HUES6 (cell line): ENCODE measurements around the gene ARHGAP8.
A peak's percentile ranks its signal among the peaks of the same experiment; 100 is the strongest.
"Not testable (repeated sequence)": the region's sequence is repeated elsewhere in the genome, so short reads cannot be mapped to it uniquely, and the experiment has no call there.

Experiments used
- H3K27ac ChIP-seq: 2 replicates; pipeline ENCODE4 v1.7.0; 2013; ENCODE audit warnings: low read depth, mild to moderate bottlenecking, low read length, inconsistent platforms
- H3K27me3 ChIP-seq: 2 replicates; pipeline ENCODE4 v1.6.1; 2013; ENCODE audit warnings: low read length; ENCODE audit not compliant: control insufficient read depth, insufficient read depth
- H3K36me3 ChIP-seq: 2 replicates; pipeline ENCODE4 v1.6.1; 2013; ENCODE audit warnings: low read length; ENCODE audit not compliant: control insufficient read depth, insufficient read depth
- H3K4me1 ChIP-seq: 2 replicates; pipeline ENCODE4 v1.6.1; 2013; ENCODE audit warnings: low read length; ENCODE audit not compliant: control insufficient read depth, insufficient read depth
- H3K4me3 ChIP-seq: 2 replicates; pipeline ENCODE4 v1.5.1; 2013; ENCODE audit warnings: low read depth, low read length
- H3K9ac ChIP-seq: one replicate; pipeline ENCODE4 v1.6.1; 2013; ENCODE audit warnings: mild to moderate bottlenecking, low read length
- H3K9me3 ChIP-seq: 2 replicates; pipeline ENCODE4 v1.6.1; 2013; ENCODE audit warnings: low read depth, low read length; ENCODE audit not compliant: control insufficient read depth, insufficient read depth

The ARHGAP8 gene

DNA sequence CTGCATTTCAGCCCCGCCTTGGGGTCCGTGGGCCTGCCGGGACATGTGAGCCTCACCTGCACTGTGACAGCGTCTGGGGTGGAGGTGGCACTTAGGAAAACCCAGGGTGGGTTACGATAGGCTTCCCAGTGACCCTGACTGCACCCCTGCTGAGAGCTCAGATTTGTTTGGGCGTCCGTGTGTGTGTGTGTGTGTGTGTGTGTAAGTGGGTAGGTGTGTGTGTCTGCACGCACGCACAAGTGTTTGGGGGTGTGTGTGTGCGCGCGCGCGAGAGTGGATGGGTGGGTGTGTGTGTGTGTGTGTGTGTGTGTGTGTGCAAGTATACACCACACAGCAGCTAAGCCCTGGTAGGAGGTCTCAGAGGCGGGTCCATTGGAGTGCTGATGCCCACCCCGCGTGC is 12.1 kb upstream of the ARHGAP8 start:
- no peak overlapping the region for H3K27ac ChIP-seq
- H3K27me3 ChIP-seq: peaks cover 2% of the 10 kb centered on the region; the same call in 1 of the 2 replicates
- H3K4me3 ChIP-seq: no peak overlapping the region

GRCh38 chr22:44741929-44742328 is 10.4 kb upstream of the ARHGAP8 start:
- Histone ChIP-seq H3K9me3 (no peaks in the 10 kb centered on the region), H3K4me3 (no peak overlapping the region), H3K27me3 (peaks cover 2% of the 10 kb centered on the region; the same call in 1 of the 2 replicates), H3K36me3 (no peaks in the 10 kb centered on the region), H3K9ac (no peak overlapping the region), H3K27ac (no peak overlapping the region), H3K4me1 (peaks cover 39% of the 10 kb centered on the region)

More for the DNA sequence above, 12.1 kb upstream of the ARHGAP8 start:
- H3K9me3 ChIP-seq: no peaks in the 10 kb centered on the region
- no peak overlapping the region for H3K9ac ChIP-seq
- H3K36me3 ChIP-seq: no peaks in the 10 kb centered on the region
- peaks cover 26% of the 10 kb centered on the region for H3K4me1 ChIP-seq

- H3K27ac ChIP-seq: no peak overlapping the region
- H3K36me3 ChIP-seq: no peaks in the 10 kb centered on the region
- H3K4me1 ChIP-seq: peaks cover 28% of the 10 kb centered on the region
Observed at GRCh38 chr22:44743247-44743646, 9.1 kb upstream of the ARHGAP8 start.

GRCh38 chr22:44743804-44744211 is 8.6 kb upstream of the ARHGAP8 start:
- peaks cover 24% of the 10 kb centered on the region for H3K4me1 ChIP-seq
- no peak overlapping the region for H3K9ac ChIP-seq
- no peak overlapping the region for H3K4me3 ChIP-seq
- H3K36me3 ChIP-seq: no peaks in the 10 kb centered on the region
- no peaks in the 10 kb centered on the region for H3K9me3 ChIP-seq
- peaks cover 2% of the 10 kb centered on the region; the same call in 1 of the 2 replicates for H3K27me3 ChIP-seq
- H3K27ac ChIP-seq: no peak overlapping the region

More at GRCh38 chr22:44743247-44743646, 9.1 kb upstream of the ARHGAP8 start:
- Histone ChIP-seq H3K27me3 (peaks cover 2% of the 10 kb centered on the region; the same call in 1 of the 2 replicates), H3K9ac (no peak overlapping the region), H3K9me3 (no peaks in the 10 kb centered on the region), H3K4me3 (no peak overlapping the region)

GRCh38 chr22:44745853-44746789 is 6.3 kb upstream of the ARHGAP8 start:
- H3K27ac ChIP-seq: no peak overlapping the region
- H3K36me3 ChIP-seq: no peaks in the 10 kb centered on the region
- peaks cover 2% of the 10 kb centered on the region; the same call in 1 of the 2 replicates for H3K27me3 ChIP-seq
- no peak overlapping the region for H3K4me3 ChIP-seq
- H3K9ac ChIP-seq: no peak overlapping the region
- H3K9me3 ChIP-seq: no peaks in the 10 kb centered on the region
- H3K4me1 ChIP-seq: peaks cover 15% of the 10 kb centered on the region

DNA sequence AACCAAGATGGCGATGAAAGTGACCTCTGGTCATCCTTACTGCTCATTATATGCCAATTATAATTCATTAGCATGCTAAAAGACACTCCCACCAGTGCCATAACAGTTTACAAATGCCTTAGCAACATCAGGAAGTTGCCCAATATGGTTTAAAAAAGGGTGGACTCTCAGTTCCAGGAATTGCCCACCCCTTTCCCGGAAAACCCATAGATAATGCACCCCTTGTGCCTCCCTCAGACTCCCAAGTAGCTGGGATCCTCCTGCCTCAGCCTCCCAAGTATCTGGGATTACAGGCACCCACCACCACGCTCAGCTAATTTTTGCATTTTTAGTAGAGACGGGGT is 4.6 kb upstream of the ARHGAP8 start:
- H3K9me3 ChIP-seq, H3K9ac ChIP-seq, H3K36me3 ChIP-seq, H3K4me3 ChIP-seq, H3K27me3 ChIP-seq, H3K27ac ChIP-seq: not testable (repeated sequence)
- peaks cover 15% of the 10 kb centered on the region for H3K4me1 ChIP-seq

DNA sequence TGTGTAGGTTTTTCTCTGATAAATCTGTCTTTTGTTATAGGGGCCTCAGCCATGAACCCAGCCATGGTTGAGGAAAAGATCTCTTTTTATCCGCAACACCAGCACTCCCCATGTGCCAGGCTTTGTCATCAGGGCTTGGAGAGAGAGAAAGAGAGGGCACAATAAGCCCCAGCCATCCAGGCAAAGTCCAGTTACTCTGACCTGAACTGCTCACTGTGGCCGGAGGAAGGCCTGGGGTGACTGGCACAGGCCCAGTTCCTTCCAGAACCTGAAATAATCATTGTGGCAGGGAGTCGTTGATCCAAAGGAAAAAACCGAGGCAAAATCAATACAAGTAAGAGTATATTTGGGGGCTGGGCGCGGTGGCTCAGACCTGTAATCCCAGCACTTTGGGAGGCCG is 3.9 kb upstream of the ARHGAP8 start:
- H3K9me3 ChIP-seq: no peaks in the 10 kb centered on the region
- peaks cover 18% of the 10 kb centered on the region for H3K4me1 ChIP-seq
- H3K27me3 ChIP-seq: peaks cover 9% of the 10 kb centered on the region; the same call in 1 of the 2 replicates
- H3K4me3 ChIP-seq: no peak overlapping the region
- H3K27ac ChIP-seq: no peak overlapping the region
- H3K9ac ChIP-seq: no peak overlapping the region
- no peaks in the 10 kb centered on the region for H3K36me3 ChIP-seq

DNA sequence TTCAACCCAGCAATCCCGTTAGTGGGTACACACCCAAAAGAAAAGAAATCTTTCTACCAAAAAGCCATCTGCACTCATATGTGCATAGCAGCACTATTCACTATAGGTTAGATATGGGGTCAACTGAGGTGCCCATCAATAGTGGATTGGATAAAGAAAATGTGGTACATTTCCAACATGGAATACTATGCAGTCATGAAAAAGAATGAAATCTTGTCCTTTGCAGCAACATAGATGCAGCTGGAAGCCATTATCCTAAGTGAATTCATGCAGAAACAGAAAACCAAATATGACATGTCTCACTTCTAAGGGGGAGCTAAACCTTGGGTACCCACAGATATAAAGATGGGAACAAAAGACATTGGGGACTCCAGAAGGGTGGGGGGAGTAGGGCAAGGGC is 1.9 kb upstream of the ARHGAP8 start:
- H3K27ac ChIP-seq: no peak overlapping the region
- H3K4me1 ChIP-seq: peaks cover 33% of the 10 kb centered on the region
- no peak overlapping the region for H3K4me3 ChIP-seq
- no peaks in the 10 kb centered on the region for H3K36me3 ChIP-seq
- no peak overlapping the region for H3K9ac ChIP-seq
- no peaks in the 10 kb centered on the region for H3K9me3 ChIP-seq
- peaks cover 15% of the 10 kb centered on the region; the same call in 1 of the 2 replicates for H3K27me3 ChIP-seq

GRCh38 chr22:44753189-44754042 is 1.0 kb downstream of the ARHGAP8 start:
- peak overlapping the region; percentile 70 for H3K4me3 ChIP-seq

GRCh38 chr22:44754998-44755397 is 2.6 kb downstream of the ARHGAP8 start:
- H3K9ac ChIP-seq: no peak overlapping the region
- no peaks in the 10 kb centered on the region for H3K36me3 ChIP-seq
- peaks cover 15% of the 10 kb centered on the region; the same call in 1 of the 2 replicates for H3K27me3 ChIP-seq
- no peaks in the 10 kb centered on the region for H3K9me3 ChIP-seq
- no peak overlapping the region for H3K27ac ChIP-seq
- H3K4me1 ChIP-seq: peaks cover 38% of the 10 kb centered on the region
- peak overlapping the region; percentile 9; the same call in 1 of the 2 replicates for H3K4me3 ChIP-seq

More at GRCh38 chr22:44753189-44754042, 1.0 kb downstream of the ARHGAP8 start:
- Histone ChIP-seq H3K9ac (peak overlapping the region; percentile 42), H3K36me3 (no peaks in the 10 kb centered on the region), H3K4me1 (peaks cover 25% of the 10 kb centered on the region), H3K27ac (no peak overlapping the region), H3K27me3 (peaks cover 15% of the 10 kb centered on the region; the same call in 1 of the 2 replicates), H3K9me3 (no peaks in the 10 kb centered on the region)
